Suprapubic skin (tissue), 4 donors: Measurements from ENCODE around the gene PC. TPM values are rescaled to one million over a fixed set of nuclear protein-coding genes. Genes with fewer than 3 reads are reported as not detected.

ENCODE experiments used
- DNase-seq, 2 donors: peaks; one replicate each; pipeline ENCODE4 v3.0.0-alpha.2; 2019; ENCODE audit warnings: low spot score in 2 of 2
- H3K27ac ChIP-seq: fragments of 200-600 bp; sonication (generic); one replicate; pipeline ENCODE4 v1.5.1; 2019
- H3K27me3 ChIP-seq: fragments of 200-600 bp; sonication (generic); one replicate; pipeline ENCODE4 v1.5.1; 2019
- H3K36me3 ChIP-seq: fragments of 200-600 bp; sonication (generic); one replicate; pipeline ENCODE4 v1.5.1; 2019
- H3K4me1 ChIP-seq: fragments of 200-600 bp; sonication (generic); one replicate; pipeline ENCODE4 v1.5.1; 2019
- H3K4me3 ChIP-seq: fragments of 200-600 bp; sonication (generic); one replicate; pipeline ENCODE4 v1.5.1; 2019; ENCODE audit warnings: mild to moderate bottlenecking
- H3K9me3 ChIP-seq: fragments of 200-600 bp; sonication (generic); one replicate; pipeline ENCODE4 v1.5.1; 2019
- EP300 ChIP-seq: sonication (generic); formaldehyde crosslinking; IDR thresholded peaks from one replicate; pipeline ENCODE4 v1.6.1; 2017; ENCODE audit warnings: antibody characterized with exemption
- POLR2A ChIP-seq, 2 donors: fragments of 450-650 bp; IDR thresholded peaks; one replicate each; pipeline ENCODE4 v1.6.1; 2017; ENCODE audit warnings: antibody characterized with exemption in 2 of 2, mild to moderate bottlenecking in 2 of 2, moderate library complexity in 2 of 2
- POLR2AphosphoS5 ChIP-seq, 3 donors: sonication (generic); formaldehyde crosslinking; IDR thresholded peaks; one replicate each; pipeline ENCODE4 v1.6.1; 2017; ENCODE audit warnings: antibody characterized with exemption in 3 of 3
- WGBS: methylation state at CpG from one replicate; pipeline ENCODE4 v1.1.5; 2018; 5-methylcytosine and 5-hydroxymethylcytosine counted together
- total RNA-seq, 4 donors: library from RNA; depleted of rRNA; stranded (reverse); fragments of >200 nt; gene quantifications; one replicate each; pipeline ENCODE4 v1.1.0, GENCODE V29; 2016
- TF ChIP-seq, protein P1 (sequence below), 2 donors: fragments of 200-600 bp in 1 of 2; fragments of 450-650 bp in 1 of 2; sonication (generic) in 1 of 2; IDR thresholded peaks; one replicate each; pipeline ENCODE4 v1.5.1; 2016 to 2019; ENCODE audit warnings: antibody characterized with exemption in 2 of 2, mild to moderate bottlenecking in 1 of 2, moderate library complexity in 1 of 2

The PC gene
- total RNA-seq, 4 donors from 2014 or later: 10.8 to 25.4 (median 13.9) TPM

DNA sequence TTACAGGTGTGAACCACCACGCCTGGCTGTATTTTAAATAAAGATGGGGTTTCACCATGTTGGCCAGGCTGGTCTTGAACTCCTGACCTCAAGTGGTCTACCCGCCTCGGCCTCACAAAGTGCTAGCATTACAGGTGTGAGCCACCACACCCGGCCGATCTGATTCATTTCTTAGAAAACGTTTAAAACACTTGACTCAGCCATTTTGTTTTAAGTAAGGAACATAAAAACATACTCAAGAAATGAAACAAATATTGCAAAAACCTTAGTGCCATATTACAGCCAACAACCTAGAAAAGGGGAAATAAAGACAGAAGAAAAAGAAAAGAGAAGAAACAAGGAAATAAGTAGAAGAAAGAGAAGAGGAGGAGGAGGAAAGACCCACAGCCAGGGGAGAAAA is 84.0 kb downstream of the PC start:
- peaks cover 11% of the 10 kb centered on the region for H3K36me3 ChIP-seq
- H3K9me3 ChIP-seq: no peaks in the 10 kb centered on the region
- TF ChIP-seq POLR2AphosphoS5 (IDR thresholded peaks at IDR 0.05): no peak
- TF ChIP-seq EP300: no peak
- TF ChIP-seq, protein P1, sequence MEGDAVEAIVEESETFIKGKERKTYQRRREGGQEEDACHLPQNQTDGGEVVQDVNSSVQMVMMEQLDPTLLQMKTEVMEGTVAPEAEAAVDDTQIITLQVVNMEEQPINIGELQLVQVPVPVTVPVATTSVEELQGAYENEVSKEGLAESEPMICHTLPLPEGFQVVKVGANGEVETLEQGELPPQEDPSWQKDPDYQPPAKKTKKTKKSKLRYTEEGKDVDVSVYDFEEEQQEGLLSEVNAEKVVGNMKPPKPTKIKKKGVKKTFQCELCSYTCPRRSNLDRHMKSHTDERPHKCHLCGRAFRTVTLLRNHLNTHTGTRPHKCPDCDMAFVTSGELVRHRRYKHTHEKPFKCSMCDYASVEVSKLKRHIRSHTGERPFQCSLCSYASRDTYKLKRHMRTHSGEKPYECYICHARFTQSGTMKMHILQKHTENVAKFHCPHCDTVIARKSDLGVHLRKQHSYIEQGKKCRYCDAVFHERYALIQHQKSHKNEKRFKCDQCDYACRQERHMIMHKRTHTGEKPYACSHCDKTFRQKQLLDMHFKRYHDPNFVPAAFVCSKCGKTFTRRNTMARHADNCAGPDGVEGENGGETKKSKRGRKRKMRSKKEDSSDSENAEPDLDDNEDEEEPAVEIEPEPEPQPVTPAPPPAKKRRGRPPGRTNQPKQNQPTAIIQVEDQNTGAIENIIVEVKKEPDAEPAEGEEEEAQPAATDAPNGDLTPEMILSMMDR (IDR thresholded peaks at IDR 0.05): no peak
- TF ChIP-seq POLR2A (IDR thresholded peaks at IDR 0.05): no peak
- no peaks in the 10 kb centered on the region for H3K27me3 ChIP-seq
- 83% methylated on average over 6 of the region's 6 CpGs for WGBS
- DNase-seq: no peak
- H3K4me3 ChIP-seq: no peak overlapping the region
- H3K4me1 ChIP-seq: peaks cover 15% of the 10 kb centered on the region
- H3K27ac ChIP-seq: no peak overlapping the region

DNA sequence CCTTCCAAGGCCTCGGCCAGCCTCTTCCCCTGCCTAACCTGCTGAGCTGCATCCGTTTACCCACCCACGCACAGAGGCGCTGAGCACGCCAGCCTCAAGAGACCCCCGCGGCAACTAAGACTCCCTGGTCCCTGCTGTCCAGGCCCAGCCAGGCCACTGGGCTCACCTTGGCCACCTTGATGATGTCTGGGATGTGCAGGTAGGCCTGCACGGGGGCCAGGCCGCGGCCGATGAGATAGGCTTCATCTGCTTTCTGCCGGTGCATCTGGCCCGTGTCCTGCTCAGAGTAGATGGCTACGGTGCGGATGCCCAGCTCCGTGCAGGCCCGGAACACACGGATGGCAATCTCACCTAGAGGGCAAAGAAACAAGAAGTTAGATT is 86.7 kb downstream of the PC start:
- WGBS: 96% methylated on average over 10 of the region's 18 CpGs
- TF ChIP-seq, protein P1 (IDR thresholded peaks at IDR 0.05): no peak
- no peak for DNase-seq
- Histone ChIP-seq H3K36me3 (peaks cover 14% of the 10 kb centered on the region), H3K4me1 (no peaks in the 10 kb centered on the region), H3K27ac (no peak overlapping the region), H3K4me3 (no peak overlapping the region), H3K9me3 (no peaks in the 10 kb centered on the region), H3K27me3 (no peaks in the 10 kb centered on the region)

DNA sequence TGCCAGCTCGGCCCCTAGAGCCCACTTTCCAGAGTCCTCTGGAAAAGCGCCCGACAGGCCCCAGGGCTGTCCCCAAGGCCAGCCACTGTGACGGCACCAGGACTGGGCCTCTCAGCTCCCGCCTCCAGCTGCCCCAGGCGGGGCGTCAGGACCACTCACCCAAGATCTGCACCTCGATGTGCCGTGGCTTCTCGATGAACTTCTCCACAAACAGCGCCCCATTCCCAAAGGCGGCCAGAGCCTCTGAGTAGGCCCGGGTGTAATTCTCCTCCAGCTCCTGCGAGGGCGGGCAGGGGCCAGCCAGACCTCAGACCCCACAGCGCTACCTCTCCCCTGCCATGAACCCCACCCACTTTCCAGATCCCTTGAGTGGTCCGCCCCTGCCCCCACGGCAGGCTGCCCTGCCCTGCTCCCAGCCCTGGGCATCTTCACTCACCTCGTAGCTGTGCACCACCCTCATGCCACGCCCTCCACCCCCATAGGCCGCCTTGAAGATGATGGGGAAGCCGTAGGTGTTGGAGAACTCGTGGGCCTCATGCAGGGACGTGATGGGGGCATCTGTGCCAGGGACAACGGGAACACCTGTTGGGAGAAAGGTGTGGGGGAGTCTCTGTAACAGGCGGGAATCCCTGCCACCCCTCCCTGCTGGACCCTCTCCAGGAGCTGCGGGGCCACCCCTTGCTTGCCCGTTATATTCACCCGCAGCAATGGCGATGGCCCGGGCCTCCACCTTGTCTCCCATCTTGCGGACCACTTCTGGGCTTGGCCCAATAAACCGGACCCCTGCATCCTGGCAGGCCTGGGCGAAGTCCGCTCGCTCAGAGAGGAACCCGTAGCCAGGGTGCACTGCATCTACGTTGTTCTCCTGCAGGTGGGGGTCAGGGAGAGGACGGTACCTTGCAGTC is 87.3 kb downstream of the PC start:
- H3K4me3 ChIP-seq: no peak overlapping the region
- no peak for TF ChIP-seq POLR2A (IDR thresholded peaks at IDR 0.05)
- TF ChIP-seq POLR2AphosphoS5 (IDR thresholded peaks at IDR 0.05): no peak
- TF ChIP-seq, protein P1 (IDR thresholded peaks at IDR 0.05): no peak
- no peak for TF ChIP-seq EP300
- 95% methylated on average over 36 of the region's 39 CpGs for WGBS
- no peaks in the 10 kb centered on the region for H3K4me1 ChIP-seq
- no peaks in the 10 kb centered on the region for H3K9me3 ChIP-seq
- no peak overlapping the region for H3K27ac ChIP-seq
- H3K36me3 ChIP-seq: peaks cover 14% of the 10 kb centered on the region
- no peaks in the 10 kb centered on the region for H3K27me3 ChIP-seq
- no peak for DNase-seq

DNA sequence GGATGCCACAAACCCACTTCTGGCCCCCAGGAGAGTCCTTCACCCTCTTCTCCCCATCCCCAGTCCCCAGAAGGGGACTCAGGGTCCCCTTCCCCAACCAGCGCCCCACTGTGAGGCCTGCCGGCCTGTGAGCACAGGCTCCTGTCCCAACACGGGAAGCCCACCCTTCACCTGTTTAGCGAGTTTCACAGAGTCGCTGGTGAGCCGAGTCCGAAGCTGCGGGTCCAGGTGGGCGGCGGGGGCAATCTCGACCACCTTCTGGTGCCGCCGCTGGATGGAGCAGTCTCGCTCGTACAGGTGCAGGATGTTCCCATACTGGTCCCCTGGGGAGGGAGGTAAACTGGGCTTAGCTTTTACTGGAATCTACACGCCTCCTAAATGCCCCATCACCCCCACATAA is 88.1 kb downstream of the PC start:
- no peaks in the 10 kb centered on the region for H3K27me3 ChIP-seq
- TF ChIP-seq, protein P1 (IDR thresholded peaks at IDR 0.05): no peak
- H3K9me3 ChIP-seq: no peaks in the 10 kb centered on the region
- no peaks in the 10 kb centered on the region for H3K4me1 ChIP-seq
- no peak overlapping the region for H3K4me3 ChIP-seq
- peaks cover 14% of the 10 kb centered on the region for H3K36me3 ChIP-seq
- 95% methylated on average over 16 of the region's 16 CpGs for WGBS
- no peak for DNase-seq
- no peak overlapping the region for H3K27ac ChIP-seq

DNA sequence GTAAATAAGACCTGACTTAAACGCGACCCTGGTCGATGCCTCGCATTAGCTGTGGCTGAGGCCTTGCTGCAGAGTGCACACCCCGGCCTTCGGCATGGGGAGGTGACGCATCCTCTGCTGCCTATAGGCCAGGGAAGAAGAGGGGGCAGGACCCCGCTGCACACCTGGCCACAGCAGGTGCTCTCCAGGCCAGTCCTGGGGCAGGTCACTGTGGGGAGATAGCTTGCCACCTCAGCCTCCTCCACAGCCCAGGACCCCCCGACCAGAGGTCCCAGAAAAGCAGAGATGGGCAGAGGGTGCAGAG is 88.7 kb downstream of the PC start:
- Histone ChIP-seq H3K4me1 (peaks cover 2% of the 10 kb centered on the region), H3K4me3 (no peak overlapping the region), H3K27ac (no peak overlapping the region), H3K36me3 (peaks cover 14% of the 10 kb centered on the region), H3K27me3 (no peaks in the 10 kb centered on the region), H3K9me3 (no peaks in the 10 kb centered on the region)
- no peak for DNase-seq
- WGBS: 93% methylated on average over 9 of the region's 9 CpGs
- no peak for TF ChIP-seq POLR2AphosphoS5 (IDR thresholded peaks at IDR 0.05)
- TF ChIP-seq POLR2A (IDR thresholded peaks at IDR 0.05): no peak
- TF ChIP-seq, protein P1 (IDR thresholded peaks at IDR 0.05): no peak
- TF ChIP-seq EP300: no peak
